HG03045 (cell line): ENCODE results near the gene MID1.

Experiments
- ATAC-seq: cut with Tn5 transposase; IDR thresholded peaks from one replicate; pipeline ENCODE4 v1.9.1; 2021; ENCODE audit warnings: mild to moderate bottlenecking, moderate library complexity; ENCODE audit not compliant: unreplicated experiment

MID1 gene

GRCh38 chrX:10537308-10537707 is 83.1 kb downstream of the MID1 start:
- ATAC-seq: no peak

- ATAC-seq: no peak
Observed at GRCh38 chrX:10536744-10537143, 83.6 kb downstream of the MID1 start.

GRCh38 chrX:10534611-10535010 is 85.8 kb downstream of the MID1 start:
- ATAC-seq: no peak

GRCh38 chrX:10533696-10534365 is 86.6 kb downstream of the MID1 start:
- no peak for ATAC-seq

- ATAC-seq: no peak
Observed at GRCh38 chrX:10531927-10532326, 88.5 kb downstream of the MID1 start.

GRCh38 chrX:10529344-10529743 is 91.0 kb downstream of the MID1 start:
- ATAC-seq: no peak

- ATAC-seq: no peak
Observed at GRCh38 chrX:10526451-10526850, 93.9 kb downstream of the MID1 start.

- ATAC-seq: no peak
Observed at GRCh38 chrX:10525381-10526120, 94.8 kb downstream of the MID1 start.

GRCh38 chrX:10524578-10524977 is 95.8 kb downstream of the MID1 start:
- ATAC-seq: no peak

GRCh38 chrX:10519761-10520160 is 100.6 kb downstream of the MID1 start:
- ATAC-seq: no peak

- ATAC-seq: no peak
Observed at GRCh38 chrX:10519278-10519677, 101.1 kb downstream of the MID1 start.

GRCh38 chrX:10518073-10518472 is 102.3 kb downstream of the MID1 start:
- ATAC-seq: no peak

- ATAC-seq: no peak
Observed at GRCh38 chrX:10516781-10517322, 103.5 kb downstream of the MID1 start.

GRCh38 chrX:10514891-10515290 is 105.5 kb downstream of the MID1 start:
- ATAC-seq: no peak

- ATAC-seq: no peak
Observed at GRCh38 chrX:10513974-10514373, 106.4 kb downstream of the MID1 start.

GRCh38 chrX:10512741-10513140 is 107.6 kb downstream of the MID1 start:
- ATAC-seq: no peak

GRCh38 chrX:10512258-10512657 is 108.1 kb downstream of the MID1 start:
- no peak for ATAC-seq

- ATAC-seq: no peak
Observed at GRCh38 chrX:10509397-10509796, 111.0 kb downstream of the MID1 start.

GRCh38 chrX:10508891-10509290 is 111.5 kb downstream of the MID1 start:
- no peak for ATAC-seq

GRCh38 chrX:10507876-10508275 is 112.5 kb downstream of the MID1 start:
- no peak for ATAC-seq

GRCh38 chrX:10507181-10507580 is 113.2 kb downstream of the MID1 start:
- no peak for ATAC-seq

GRCh38 chrX:10506781-10507180 is 113.6 kb downstream of the MID1 start:
- no peak for ATAC-seq
